NCI-H524 treated with DMSO at 0.1 percent for 48 hours (cell line): ENCODE data around the gene OR1L8.
A peak's percentile ranks its signal among the peaks of the same experiment; 100 is the strongest.
"Not testable (repeated sequence)": the region's sequence is repeated elsewhere in the genome, so short reads cannot be mapped to it uniquely, and the experiment has no call there.

Experiments
- DNase-seq: peaks from one replicate; lab custom pipeline; 2025; lab: John Stamatoyannopoulos, UW

The OR1L8 gene

DNA sequence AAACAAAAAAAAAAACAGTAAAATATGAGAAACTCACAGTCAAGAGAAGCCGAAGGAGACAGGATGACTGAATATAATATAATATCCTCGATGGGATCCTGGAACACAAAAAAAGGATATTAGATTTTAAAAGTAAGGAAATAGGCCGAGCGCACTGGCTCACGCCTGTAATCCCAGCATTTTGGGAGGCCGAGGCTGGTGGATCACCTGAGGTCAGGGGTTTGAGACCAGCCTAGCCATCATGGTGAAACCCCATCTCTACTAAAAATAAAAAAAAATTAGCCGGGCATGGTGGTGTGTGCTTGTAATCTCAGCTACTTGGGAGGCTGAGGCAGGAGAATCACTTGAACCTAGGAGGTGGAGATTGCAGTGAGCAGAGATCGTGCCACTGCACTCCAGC lies at the start of gene OR1L8:
Gene OR1L8, minus strand, starts transcription at position 101 of the 400 bp plus-strand sequence. CDS start 14,907 bp downstream, outside the sequence.
- not testable (repeated sequence) for DNase-seq

DNA sequence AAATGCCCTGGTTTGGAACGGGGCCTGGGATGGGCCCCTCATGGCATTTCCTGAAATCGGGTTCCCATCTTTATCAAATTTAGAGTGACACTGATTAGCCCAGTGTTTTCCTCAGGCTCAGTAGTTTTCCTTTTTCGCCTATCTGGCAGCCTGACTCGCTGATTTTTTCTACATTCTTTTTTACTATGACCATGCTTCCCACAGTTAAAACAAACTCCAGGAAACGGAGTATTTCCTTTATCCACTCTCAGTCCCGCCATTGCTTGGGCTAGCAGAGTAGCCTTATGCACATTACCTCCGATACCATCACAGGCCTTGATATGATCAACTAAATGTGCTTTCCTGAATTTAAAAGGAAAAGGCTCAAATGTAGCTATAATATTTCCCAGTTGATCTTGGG lies 36.8 kb upstream of the OR1L8 start:
- no peak for DNase-seq

- DNase-seq = no peak
These were observed 31.2 kb upstream of the OR1L8 start, which contains the start of gene OR1Q1 for GRCh38 chr9:122614362-122614761. TSS of gene OR1Q1 (plus strand) at chr9:122614738. CDS start at chr9:122614738, 0 bp downstream.

DNA sequence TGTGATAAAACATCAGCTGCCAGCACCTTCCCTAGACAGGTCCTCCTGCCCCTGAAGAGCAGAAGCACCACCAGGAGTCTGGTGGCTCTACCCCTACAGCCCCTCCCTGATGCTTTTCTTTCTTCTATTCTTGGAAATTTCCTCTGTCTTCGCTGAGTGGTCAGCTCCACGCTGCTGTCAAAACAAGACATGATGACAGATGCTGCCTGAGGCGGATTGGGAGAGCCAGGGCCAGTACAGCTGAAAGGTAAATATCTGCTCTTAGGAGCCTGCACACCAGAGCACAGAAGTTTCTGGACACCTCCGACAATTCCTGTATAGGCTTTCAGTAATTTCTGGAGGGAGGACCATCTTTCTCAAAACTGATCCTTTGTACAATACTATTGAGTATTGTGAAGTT lies 26.6 kb upstream of the OR1L8 start:
- no peak for DNase-seq

DNA sequence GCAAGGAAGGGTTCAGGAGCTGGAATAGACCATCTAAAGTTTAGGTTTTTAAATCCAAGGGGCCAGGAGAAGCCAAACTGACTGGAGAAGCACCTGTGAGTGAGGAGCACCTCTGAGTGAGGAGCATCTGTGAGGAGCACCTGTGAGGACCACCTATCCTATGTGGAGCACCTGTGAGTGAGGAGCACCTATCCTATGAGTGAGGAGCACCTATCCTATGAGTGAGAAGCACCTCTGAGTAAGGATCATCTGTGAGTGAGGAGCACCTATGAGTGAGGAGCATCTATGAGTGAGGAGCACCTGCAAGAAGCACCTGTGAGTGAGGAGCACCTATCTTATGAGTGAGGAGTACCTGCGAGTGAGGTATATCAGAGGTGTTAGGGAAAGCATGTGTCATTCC lies 23.4 kb upstream of the OR1L8 start:
- DNase-seq = no peak

- no peak for DNase-seq
These were observed 22.5 kb upstream of the OR1L8 start for GRCh38 chr9:122605691-122606090.

GRCh38 chr9:122580360-122580759 lies 2.8 kb downstream of the OR1L8 start:
- no peak for DNase-seq

DNA sequence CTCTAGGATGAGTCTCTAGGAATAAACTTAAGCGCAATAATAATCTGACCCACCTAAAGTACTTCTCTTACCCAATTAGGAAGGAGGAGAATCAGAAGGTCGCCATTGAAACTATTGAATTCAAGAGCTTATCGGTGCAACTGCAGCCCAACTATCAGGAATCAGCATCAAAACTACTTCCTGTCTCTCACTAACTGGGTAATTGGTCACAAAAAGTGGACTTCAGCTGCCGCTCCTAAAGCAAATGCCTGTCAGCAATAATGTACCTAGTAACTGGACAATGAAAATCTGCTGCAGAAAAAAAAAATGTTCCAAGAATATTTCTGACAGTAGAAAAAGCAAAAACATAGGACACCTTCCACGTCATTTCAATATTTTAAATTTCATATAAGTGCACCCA lies 3.3 kb downstream of the OR1L8 start:
- no peak for DNase-seq

GRCh38 chr9:122572456-122572855 lies 10.7 kb downstream of the OR1L8 start:
- DNase-seq = no peak

GRCh38 chr9:122567901-122568300 lies 15.3 kb downstream of the OR1L8 start:
- no peak for DNase-seq

- DNase-seq = peak; percentile 12
These were observed 20.9 kb downstream of the OR1L8 start for GRCh38 chr9:122562134-122562760.

DNA sequence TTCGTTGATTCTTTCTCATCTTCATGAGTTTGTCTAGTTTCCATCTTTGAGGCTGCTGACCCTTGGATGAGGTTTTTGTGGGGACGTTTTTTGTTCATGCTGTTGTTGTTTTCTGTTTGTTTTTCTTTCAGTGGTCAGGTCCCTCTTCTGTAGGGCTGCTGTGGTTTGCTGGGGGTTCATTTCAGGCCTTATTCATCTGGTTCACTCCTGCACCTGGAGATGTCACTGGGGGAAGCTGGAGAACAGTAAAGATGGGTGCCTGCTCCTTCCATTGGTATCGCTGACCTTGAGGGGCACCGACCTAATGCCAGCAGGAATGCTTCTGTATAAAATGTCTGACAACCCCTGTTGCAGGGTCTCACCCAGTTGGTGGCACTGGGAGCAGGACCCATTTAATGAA lies 21.7 kb downstream of the OR1L8 start:
- no peak for DNase-seq

DNA sequence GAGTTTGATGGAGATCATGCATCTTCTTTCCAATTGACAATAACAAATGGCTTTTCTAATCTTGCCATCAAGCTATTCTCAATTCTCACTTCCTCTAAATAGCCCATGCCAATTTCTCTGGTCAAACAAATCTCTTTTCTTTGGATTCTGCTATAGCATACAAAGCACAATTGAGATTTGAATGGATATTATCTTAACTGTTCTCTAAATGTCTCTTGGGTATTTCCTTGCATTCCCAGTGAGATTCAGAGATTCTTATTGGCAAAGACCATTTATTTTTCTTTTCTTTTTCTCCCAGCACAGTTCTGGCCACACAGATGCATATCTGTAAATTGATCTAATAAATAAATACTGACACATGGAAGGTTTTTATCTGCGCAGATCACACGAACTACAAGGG lies 30.4 kb downstream of the OR1L8 start, which contains the start of gene OR1N2:
Gene OR1N2, plus strand, starts transcription at position 301 of the 400 bp plus-strand sequence. CDS start 100 bp downstream, outside the sequence.
- DNase-seq = no peak

- DNase-seq = no peak
These were observed 31.8 kb downstream of the OR1L8 start for GRCh38 chr9:122551371-122551770.

GRCh38 chr9:122546196-122546595 lies 37.0 kb downstream of the OR1L8 start:
- no peak for DNase-seq

GRCh38 chr9:122538757-122539156 lies 44.4 kb downstream of the OR1L8 start:
- no peak for DNase-seq

- DNase-seq = not testable (repeated sequence)
These were observed 46.1 kb downstream of the OR1L8 start for GRCh38 chr9:122537066-122537465.

DNA sequence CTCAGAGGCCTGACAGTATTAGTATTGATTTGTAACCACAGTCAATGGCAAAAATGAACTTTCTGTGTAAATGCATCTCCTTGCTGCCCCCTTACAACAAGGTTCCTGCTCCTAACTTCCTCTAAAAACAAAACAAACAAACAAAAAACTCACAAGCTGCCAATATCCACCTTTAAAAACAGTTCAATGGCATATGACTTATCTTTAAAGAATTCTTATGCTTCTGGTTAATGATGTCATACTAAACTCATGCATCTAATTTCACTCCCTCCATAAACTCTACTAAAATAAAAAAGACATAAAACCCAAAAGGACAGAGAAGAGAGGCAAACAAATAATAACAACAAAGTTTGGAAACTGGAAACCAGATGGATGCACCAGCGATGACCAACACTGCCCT lies 47.0 kb downstream of the OR1L8 start:
- no peak for DNase-seq

GRCh38 chr9:122531157-122531556 lies 52.0 kb downstream of the OR1L8 start:
- DNase-seq = not testable (repeated sequence)

DNA sequence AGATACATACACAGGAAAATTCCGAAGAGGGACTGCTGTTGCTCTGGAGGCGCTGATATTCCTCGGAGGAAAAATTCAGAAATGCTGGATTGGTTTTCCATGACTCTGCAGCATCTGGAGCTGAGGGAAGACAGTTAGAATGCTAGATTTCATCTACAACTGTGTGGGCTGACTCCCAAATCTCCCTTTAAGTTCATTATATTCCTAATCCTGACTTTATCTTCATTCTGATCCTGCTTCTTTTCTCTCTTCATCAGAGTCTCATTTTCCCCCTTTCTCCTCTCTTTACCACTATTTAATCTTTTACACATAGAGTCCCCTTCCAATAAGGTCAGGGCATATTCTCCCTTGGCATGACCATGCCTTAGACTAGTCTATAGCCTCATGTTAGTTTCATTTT lies 56.0 kb downstream of the OR1L8 start, which contains the start of gene OR1N1:
Gene OR1N1, minus strand, starts transcription at position 101 of the 400 bp plus-strand sequence. Its CDS starts 0 bp downstream, at position 101.
- DNase-seq = no peak

- DNase-seq = no peak
These were observed 56.6 kb downstream of the OR1L8 start for GRCh38 chr9:122526602-122527001.

- DNase-seq = no peak
These were observed 63.8 kb downstream of the OR1L8 start for GRCh38 chr9:122519376-122519775.

GRCh38 chr9:122518841-122519240 lies 64.3 kb downstream of the OR1L8 start, which contains the start of gene OR1J4:
TSS of gene OR1J4 (plus strand) at chr9:122519141. CDS start at chr9:122519141, 0 bp downstream.
- no peak for DNase-seq

GRCh38 chr9:122518226-122518625 lies 65.0 kb downstream of the OR1L8 start:
- no peak for DNase-seq
